ENCODE results near the gene SIRT1. TPM values are rescaled to one million over a fixed set of nuclear protein-coding genes. Genes with fewer than 3 reads are reported as not detected.

SIRT1 gene
- total RNA-seq, 2 experiments from 2014 or later = 18.0 to 35.8 TPM

GRCh38 chr10:67925449-67926005, 41.1 kb downstream of the SIRT1 start:
- Histone ChIP-seq H3K9me3 (ENCODE audit: low read length) (no peaks in the 10 kb centered on the region), H3K4me1 (ENCODE audit: insufficient read depth, low read length, poor library complexity, severe bottlenecking) (no peaks in the 10 kb centered on the region), H3K36me3 (ENCODE audit: insufficient read depth, low read length) (peaks cover 37% of the 10 kb centered on the region), H3K27ac (ENCODE audit: low read depth, low read length, poor library complexity, severe bottlenecking) (no peak overlapping the region), H4K20me1 (ENCODE audit: insufficient read depth, low read length) (no peaks in the 10 kb centered on the region), H3K79me2 (ENCODE audit: insufficient read depth, low read depth, low read length) (no peaks in the 10 kb centered on the region), H3K4me3 (ENCODE audit: low read depth, low read length, poor library complexity, severe bottlenecking) (no peak overlapping the region), H3K4me2 (ENCODE audit: low read length) (no peak overlapping the region), H2AFZ (ENCODE audit: low read length) (no peak overlapping the region), H3K9me2 (ENCODE audit: insufficient read depth, low read length) (no peaks in the 10 kb centered on the region)
- POLR2A ChIA-PET = interaction anchor here (0.8 kb wide), 1 partner anchor 25 kb away, joined by 3 read pairs; no protein-coding TSS in a partner anchor
- no peak for TF ChIP-seq EZH2phosphoT487 (IDR thresholded peaks at IDR 0.05; ENCODE audit: borderline replicate concordance, low read depth, low read length)
- intact Hi-C loops (cut with micrococcal nuclease; ENCODE audit: unreplicated experiment) = no loop called here
- BruUV-seq (replicated peaks) = no TSS peak
- CTCF ChIA-PET (ENCODE audit: unreplicated experiment) = no interaction called here
- no peak for DNase-seq (ENCODE audit: low spot score)

DNA sequence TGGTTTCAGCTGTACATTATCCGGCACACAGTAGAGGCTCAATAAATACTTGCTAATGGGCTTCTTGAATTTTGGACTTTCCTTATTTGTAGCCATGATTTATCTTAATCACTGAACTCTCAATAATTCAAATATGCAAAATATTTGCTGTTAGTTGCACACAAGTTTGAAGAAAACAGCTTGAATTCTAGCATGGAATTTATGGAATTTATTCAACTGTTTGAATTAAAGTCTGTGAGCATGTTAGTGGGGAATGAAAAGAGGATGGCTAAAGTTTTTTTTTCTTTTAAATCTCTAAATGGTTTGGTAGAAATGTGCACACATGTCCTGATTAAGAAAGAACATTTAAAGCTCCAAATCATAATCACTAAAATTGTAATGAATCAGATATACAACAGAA, 42.5 kb downstream of the SIRT1 start:
- TF ChIP-seq EZH2phosphoT487 (IDR thresholded peaks at IDR 0.05; ENCODE audit: borderline replicate concordance, low read depth, low read length) = no peak
- TF ChIP-seq, protein P1, sequence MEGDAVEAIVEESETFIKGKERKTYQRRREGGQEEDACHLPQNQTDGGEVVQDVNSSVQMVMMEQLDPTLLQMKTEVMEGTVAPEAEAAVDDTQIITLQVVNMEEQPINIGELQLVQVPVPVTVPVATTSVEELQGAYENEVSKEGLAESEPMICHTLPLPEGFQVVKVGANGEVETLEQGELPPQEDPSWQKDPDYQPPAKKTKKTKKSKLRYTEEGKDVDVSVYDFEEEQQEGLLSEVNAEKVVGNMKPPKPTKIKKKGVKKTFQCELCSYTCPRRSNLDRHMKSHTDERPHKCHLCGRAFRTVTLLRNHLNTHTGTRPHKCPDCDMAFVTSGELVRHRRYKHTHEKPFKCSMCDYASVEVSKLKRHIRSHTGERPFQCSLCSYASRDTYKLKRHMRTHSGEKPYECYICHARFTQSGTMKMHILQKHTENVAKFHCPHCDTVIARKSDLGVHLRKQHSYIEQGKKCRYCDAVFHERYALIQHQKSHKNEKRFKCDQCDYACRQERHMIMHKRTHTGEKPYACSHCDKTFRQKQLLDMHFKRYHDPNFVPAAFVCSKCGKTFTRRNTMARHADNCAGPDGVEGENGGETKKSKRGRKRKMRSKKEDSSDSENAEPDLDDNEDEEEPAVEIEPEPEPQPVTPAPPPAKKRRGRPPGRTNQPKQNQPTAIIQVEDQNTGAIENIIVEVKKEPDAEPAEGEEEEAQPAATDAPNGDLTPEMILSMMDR (conservative IDR thresholded peaks at IDR 0.05; ENCODE audit: low read length) = no peak
- H3K79me2 ChIP-seq (ENCODE audit: insufficient read depth, low read depth, low read length) = no peaks in the 10 kb centered on the region
- POLR2A ChIA-PET = interaction anchor here (1.5 kb wide), 1 partner anchor 11 kb away, joined by 3 read pairs; no protein-coding TSS in a partner anchor
- no peaks in the 10 kb centered on the region for H4K20me1 ChIP-seq (ENCODE audit: insufficient read depth, low read length)
- no peak for DNase-seq (ENCODE audit: low spot score)
- no peak overlapping the region for H3K4me3 ChIP-seq (ENCODE audit: low read depth, low read length, poor library complexity, severe bottlenecking)
- no TSS peak for BruUV-seq (replicated peaks)
- no peak overlapping the region for H2AFZ ChIP-seq (ENCODE audit: low read length)
- peaks cover 40% of the 10 kb centered on the region for H3K36me3 ChIP-seq (ENCODE audit: insufficient read depth, low read length)
- CTCF ChIA-PET (ENCODE audit: unreplicated experiment) = no interaction called here
- no peaks in the 10 kb centered on the region for H3K4me1 ChIP-seq (ENCODE audit: insufficient read depth, low read length, poor library complexity, severe bottlenecking)
- intact Hi-C loops (cut with micrococcal nuclease; ENCODE audit: unreplicated experiment) = no loop called here
- H3K4me2 ChIP-seq (ENCODE audit: low read length) = no peak overlapping the region
- H3K27ac ChIP-seq (ENCODE audit: low read depth, low read length, poor library complexity, severe bottlenecking) = no peak overlapping the region
- no peaks in the 10 kb centered on the region for H3K9me2 ChIP-seq (ENCODE audit: insufficient read depth, low read length)
- no peaks in the 10 kb centered on the region for H3K9me3 ChIP-seq (ENCODE audit: low read length)

DNA sequence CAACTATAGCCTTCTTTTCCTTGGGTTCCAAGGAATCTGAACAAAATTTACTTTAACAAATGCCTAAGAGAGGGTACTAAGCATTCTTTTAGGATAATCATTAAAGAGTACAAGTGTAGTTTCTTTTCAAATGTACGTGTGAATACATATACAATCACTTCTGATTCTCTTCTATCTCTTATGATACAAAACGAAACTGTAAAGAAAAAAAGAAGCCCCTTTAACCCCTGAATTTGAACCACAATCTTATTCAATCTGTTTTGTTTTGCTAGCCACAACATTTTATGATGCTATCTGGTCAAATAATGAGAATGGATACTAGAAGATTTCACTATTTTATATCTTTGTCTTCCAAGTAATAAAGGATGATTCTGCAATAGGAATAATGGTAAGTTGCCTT, 48.7 kb downstream of the SIRT1 start:
- Histone ChIP-seq H3K79me2 (ENCODE audit: insufficient read depth, low read depth, low read length) (no peaks in the 10 kb centered on the region), H3K27ac (ENCODE audit: low read depth, low read length, poor library complexity, severe bottlenecking) (no peak overlapping the region), H3K9me2 (ENCODE audit: insufficient read depth, low read length) (no peaks in the 10 kb centered on the region), H3K4me3 (ENCODE audit: low read depth, low read length, poor library complexity, severe bottlenecking) (no peak overlapping the region), H4K20me1 (ENCODE audit: insufficient read depth, low read length) (no peaks in the 10 kb centered on the region), H3K4me2 (ENCODE audit: low read length) (no peak overlapping the region), H2AFZ (ENCODE audit: low read length) (no peak overlapping the region), H3K36me3 (ENCODE audit: insufficient read depth, low read length) (peaks cover 52% of the 10 kb centered on the region), H3K9me3 (ENCODE audit: low read length) (no peaks in the 10 kb centered on the region), H3K4me1 (ENCODE audit: insufficient read depth, low read length, poor library complexity, severe bottlenecking) (no peaks in the 10 kb centered on the region)
- ChIA-PET CTCF (ENCODE audit: unreplicated experiment) (no interaction called here), POLR2A (no interaction called here)
- intact Hi-C loops (cut with micrococcal nuclease; ENCODE audit: unreplicated experiment) = no loop called here
- TF ChIP-seq EZH2phosphoT487 (IDR thresholded peaks at IDR 0.05; ENCODE audit: borderline replicate concordance, low read depth, low read length) = no peak
- TF ChIP-seq, protein P1 (conservative IDR thresholded peaks at IDR 0.05; ENCODE audit: low read length) = no peak
- BruUV-seq (replicated peaks) = no TSS peak
- no peak for DNase-seq (ENCODE audit: low spot score)
